Tibial artery (tissue), 4 donors: ENCODE results near the gene GAGE12H.

Experiments used
- DNase-seq, 2 donors: peaks; one replicate each; pipeline ENCODE4 v3.0.0-alpha.2; 2019
- H3K27ac ChIP-seq, 2 donors: fragments of 200-600 bp; sonication (generic) in 1 of 2; 1 replicate in 1 of 2; 2 replicates in 1 of 2; pipeline ENCODE4 v1.5.1; 2018 to 2019; ENCODE audit warnings: mild to moderate bottlenecking in 1 of 2
- H3K27me3 ChIP-seq, 2 donors: fragments of 200-600 bp; sonication (generic) in 1 of 2; one replicate each; pipeline versions ENCODE4 v1.5.1 to v1.6.0; 2016 to 2019
- H3K36me3 ChIP-seq, 3 donors: fragments of 200-600 bp; sonication (generic) in 2 of 3; one replicate each; pipeline ENCODE4 v1.5.1; 2016 to 2019; ENCODE audit warnings: mild to moderate bottlenecking in 2 of 3
- H3K4me1 ChIP-seq, 4 donors: fragments of 200-600 bp; sonication (generic) in 2 of 4; 1 replicate in 3 of 4; 2 replicates in 1 of 4; pipeline ENCODE4 v1.5.1; 2016 to 2019
- H3K4me3 ChIP-seq, 2 donors: fragments of 200-600 bp; sonication (generic) in 1 of 2; 1 replicate in 1 of 2; 2 replicates in 1 of 2; pipeline ENCODE4 v1.5.1; 2018 to 2019; ENCODE audit warnings: mild to moderate bottlenecking in 2 of 2
- H3K9me3 ChIP-seq, 3 donors: fragments of 200-600 bp; sonication (generic) in 1 of 3; one replicate each; pipeline ENCODE4 v1.5.1; 2016 to 2019
- intact Hi-C: fragments of 100-400 bp; cut with DNase I; formaldehyde crosslinking; loops from one replicate; pipeline ENCODE4 v1.15.0; 2023; ENCODE audit warnings: low total_unique reads
- TF ChIP-seq, protein P1 (sequence below), 2 experiments: fragments of 200-600 bp in 1 of 2; fragments of 450-650 bp in 1 of 2; IDR thresholded peaks; one replicate each; pipeline ENCODE4 v1.5.1; 2017 to 2019; ENCODE audit warnings: antibody characterized with exemption in 2 of 2, mild to moderate bottlenecking in 1 of 2, moderate library complexity in 1 of 2

Gene GAGE12H

DNA sequence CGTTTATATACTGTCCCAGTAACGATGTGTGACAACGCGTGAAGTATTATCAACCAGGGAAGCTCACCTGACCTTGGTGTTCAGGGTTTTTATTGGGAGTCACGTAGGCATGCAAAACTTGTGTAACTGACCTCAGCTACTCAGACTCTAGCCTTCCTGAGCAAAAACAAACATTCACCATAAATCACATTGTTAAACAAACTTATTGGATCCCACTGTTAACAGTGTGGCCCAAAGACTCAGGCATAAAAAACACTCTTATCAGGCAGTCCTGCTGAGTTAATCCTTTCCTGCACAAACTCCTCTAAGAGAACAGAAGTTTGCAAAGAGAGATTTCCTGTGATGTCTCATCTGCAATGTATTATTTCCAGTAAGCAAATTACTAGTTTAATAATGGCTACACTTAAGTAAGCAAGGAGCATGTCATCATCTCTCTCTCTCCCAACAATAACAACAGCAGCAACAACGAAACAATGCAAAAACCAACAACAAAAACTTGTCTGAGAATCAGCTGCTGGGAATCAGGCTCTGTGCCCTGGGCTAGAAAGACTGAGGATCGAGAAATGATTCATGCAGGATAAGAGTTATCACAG, 31.1 kb downstream of the GAGE12H start:
- Histone ChIP-seq H3K4me1 (no peaks in the 10 kb centered on the region), H3K4me3 (no peak overlapping the region), H3K27ac (no peak overlapping the region), H3K36me3 (no peaks in the 10 kb centered on the region), H3K27me3 (no peaks in the 10 kb centered on the region), H3K9me3 (no peaks in the 10 kb centered on the region)
- DNase-seq, result no peak
- TF ChIP-seq, protein P1, sequence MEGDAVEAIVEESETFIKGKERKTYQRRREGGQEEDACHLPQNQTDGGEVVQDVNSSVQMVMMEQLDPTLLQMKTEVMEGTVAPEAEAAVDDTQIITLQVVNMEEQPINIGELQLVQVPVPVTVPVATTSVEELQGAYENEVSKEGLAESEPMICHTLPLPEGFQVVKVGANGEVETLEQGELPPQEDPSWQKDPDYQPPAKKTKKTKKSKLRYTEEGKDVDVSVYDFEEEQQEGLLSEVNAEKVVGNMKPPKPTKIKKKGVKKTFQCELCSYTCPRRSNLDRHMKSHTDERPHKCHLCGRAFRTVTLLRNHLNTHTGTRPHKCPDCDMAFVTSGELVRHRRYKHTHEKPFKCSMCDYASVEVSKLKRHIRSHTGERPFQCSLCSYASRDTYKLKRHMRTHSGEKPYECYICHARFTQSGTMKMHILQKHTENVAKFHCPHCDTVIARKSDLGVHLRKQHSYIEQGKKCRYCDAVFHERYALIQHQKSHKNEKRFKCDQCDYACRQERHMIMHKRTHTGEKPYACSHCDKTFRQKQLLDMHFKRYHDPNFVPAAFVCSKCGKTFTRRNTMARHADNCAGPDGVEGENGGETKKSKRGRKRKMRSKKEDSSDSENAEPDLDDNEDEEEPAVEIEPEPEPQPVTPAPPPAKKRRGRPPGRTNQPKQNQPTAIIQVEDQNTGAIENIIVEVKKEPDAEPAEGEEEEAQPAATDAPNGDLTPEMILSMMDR (IDR thresholded peaks at IDR 0.05), result no peak
- intact Hi-C loops, result no loop called here

DNA sequence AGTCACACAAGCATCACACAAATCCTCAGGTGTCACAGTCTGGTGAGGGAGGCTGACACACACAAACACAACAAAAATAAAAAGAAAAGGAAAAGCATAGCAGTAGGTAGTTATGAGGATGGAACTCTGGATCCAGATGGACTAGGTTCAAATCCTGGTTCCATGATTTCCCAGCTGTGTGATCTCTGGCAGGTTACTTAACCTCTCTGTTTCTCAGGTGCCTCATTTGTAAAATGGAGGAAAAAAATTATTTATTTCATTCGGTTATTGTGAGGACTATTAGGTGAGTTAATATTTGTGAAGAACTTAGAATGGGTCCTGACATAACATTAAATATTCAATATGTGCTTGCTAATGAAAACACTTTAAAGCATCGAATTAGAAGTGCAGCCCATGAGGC, 38.8 kb downstream of the GAGE12H start:
- no peak for DNase-seq
- H3K27ac ChIP-seq, result no peak overlapping the region
- no peaks in the 10 kb centered on the region for H3K27me3 ChIP-seq
- no peaks in the 10 kb centered on the region for H3K36me3 ChIP-seq
- H3K4me3 ChIP-seq, result no peak overlapping the region
- TF ChIP-seq, protein P1 (IDR thresholded peaks at IDR 0.05), result no peak
- no peaks in the 10 kb centered on the region for H3K9me3 ChIP-seq
- no peaks in the 10 kb centered on the region for H3K4me1 ChIP-seq
- intact Hi-C loops, result no loop called here

DNA sequence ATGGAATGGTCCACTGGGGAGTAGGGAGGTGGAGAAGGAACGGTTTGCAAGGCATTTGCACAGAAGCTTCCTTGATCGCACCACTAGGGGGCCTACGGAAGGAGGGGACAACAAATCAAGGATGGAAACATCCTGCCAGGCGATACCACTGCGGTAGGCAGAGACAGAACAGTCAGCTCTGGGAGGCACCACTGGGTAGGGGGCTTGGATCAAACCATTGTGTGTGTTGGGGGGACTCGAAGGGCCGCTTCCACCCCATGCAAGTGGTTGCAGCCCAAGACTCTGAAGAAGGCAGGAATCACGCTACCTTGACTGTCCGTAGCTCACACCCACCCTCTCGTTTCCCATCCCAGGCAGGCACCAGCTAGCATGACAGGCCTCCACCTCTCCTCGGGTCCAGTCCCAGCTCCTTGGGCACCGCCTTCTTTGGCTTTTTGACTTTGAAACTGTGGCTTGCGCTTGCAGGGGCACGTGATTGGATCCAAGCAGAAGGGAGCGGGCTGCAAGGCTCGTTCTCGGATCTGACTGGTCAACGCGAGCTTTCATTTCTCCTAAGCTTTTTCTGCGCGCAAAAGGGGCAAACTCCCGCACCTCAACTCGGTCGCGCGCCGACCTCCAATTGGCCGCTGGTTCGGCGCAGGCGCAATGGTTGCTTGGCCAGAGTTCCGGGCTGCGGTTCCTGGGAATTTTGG, 47.5 kb downstream of the GAGE12H start:
- DNase-seq, result no peak
- Histone ChIP-seq H3K4me1 (no peaks in the 10 kb centered on the region), H3K9me3 (peaks cover 0 to 19% (median 7%) of the 10 kb centered on the region in 3 donors), H3K4me3 (no peak overlapping the region), H3K27me3 (no peaks in the 10 kb centered on the region), H3K36me3 (no peaks in the 10 kb centered on the region), H3K27ac (no peak overlapping the region)
- intact Hi-C loops, result no loop called here
- TF ChIP-seq, protein P1 (IDR thresholded peaks at IDR 0.05), result no peak
